H1 (cell line): ENCODE measurements around the gene ITGB7. TPM values are rescaled to one million over a fixed set of nuclear protein-coding genes. Genes with fewer than 3 reads are reported as not detected.

ENCODE experiments used
- CBX8 ChIP-seq: fragments of 300-800, 300-1000 bp; sonication (generic); IDR thresholded peaks from 2 replicates; pipeline ENCODE4 v1.7.1; 2016; ENCODE audit warnings: low read depth, low read length, borderline replicate concordance
- NANOG ChIP-seq: IDR thresholded peaks from 2 replicates; pipeline ENCODE4 v1.6.1; 2011; ENCODE audit warnings: low read length, low read depth, mild to moderate bottlenecking, inconsistent platforms; ENCODE audit not compliant: insufficient read depth, poor library complexity, severe bottlenecking
- polyA plus RNA-seq, 7 experiments: library from polyadenylated mRNA; depleted of rRNA in 3 of 7; stranded (reverse) in 5 of 7; unstranded in 2 of 7; fragments of >200 nt in 5 of 7; fragments of 200-250 nt in 2 of 7; gene quantifications; 1 replicate in 5 of 7; 2 replicates in 1 of 7; 4 replicates in 1 of 7; pipeline versions ENCODE4 v1.2.1 to v1.2.3, GENCODE V29; 2011 to 2013; ENCODE audit warnings: missing spikeins in 2 of 7, mixed read lengths in 2 of 7
- small RNA-seq: library from polyadenylated mRNA; stranded (forward); fragments of <200 nt; extraction: miRNeasy Mini kit (QIAGEN cat#:217004); gene quantifications from one replicate; pipeline ENCODE3, GENCODE V24; 2013; ENCODE audit not compliant: insufficient read depth
- total RNA-seq: library from RNA; stranded (reverse); fragmentation: NEBNext Ultra II Directional; extraction: Animal tissue kit (Norgen Biotek cat#: 25700); gene quantifications from 2 replicates; pipeline ENCODE4 v1.2.1, GENCODE V29; 2021
- TF ChIP-seq, protein P1 (sequence below): IDR thresholded peaks from 2 replicates; pipeline ENCODE4 v1.6.1; 2011; ENCODE audit warnings: low read length, improper control_type of control experiment

The ITGB7 gene
- total and polyA plus RNA-seq, 2 of the 8 experiments (the other 6 are each of a cell fraction or from before 2014, with no cell fraction given): 0.35 to 0.54 TPM

DNA sequence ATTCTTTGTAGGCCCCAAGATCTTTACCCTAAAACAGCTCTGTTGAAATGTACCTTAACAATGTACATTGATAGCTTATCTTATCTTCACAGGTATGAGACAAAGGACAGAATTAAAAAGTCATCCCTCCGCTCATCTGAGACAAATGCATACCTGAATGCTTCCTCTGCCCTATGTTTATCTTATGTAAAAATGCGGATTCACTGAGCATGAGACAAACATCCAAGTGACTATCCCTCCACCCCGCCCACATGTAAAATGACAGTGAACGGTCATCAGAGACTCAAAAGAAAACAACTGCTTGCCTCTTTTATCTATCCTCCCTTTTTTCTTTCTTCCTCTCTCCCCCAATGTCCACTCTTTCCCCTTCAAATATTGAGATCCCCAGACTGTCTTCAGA is 63.7 kb downstream of the ITGB7 start (continued):
- TF ChIP-seq, protein P1, sequence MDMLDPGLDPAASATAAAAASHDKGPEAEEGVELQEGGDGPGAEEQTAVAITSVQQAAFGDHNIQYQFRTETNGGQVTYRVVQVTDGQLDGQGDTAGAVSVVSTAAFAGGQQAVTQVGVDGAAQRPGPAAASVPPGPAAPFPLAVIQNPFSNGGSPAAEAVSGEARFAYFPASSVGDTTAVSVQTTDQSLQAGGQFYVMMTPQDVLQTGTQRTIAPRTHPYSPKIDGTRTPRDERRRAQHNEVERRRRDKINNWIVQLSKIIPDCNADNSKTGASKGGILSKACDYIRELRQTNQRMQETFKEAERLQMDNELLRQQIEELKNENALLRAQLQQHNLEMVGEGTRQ: no peak
- TF ChIP-seq NANOG (no peak), CBX8 (no peak)

Small RNA genes within 50 kb of the gene (small RNA-seq; reads per million reads assigned to genes)
- gene HIGD1AP1: not detected

Other genes with a start within 250 kb of the ITGB7 start
- 811 and 816 TPM in 2 replicates for gene EIF4B, start 200.8 kb downstream of the ITGB7 start, total RNA-seq
- 269 and 307 TPM in 2 replicates for gene EIF4B, start 200.8 kb downstream of the ITGB7 start, polyA plus RNA-seq (2011; rRNA removed)
- gene TNS2, start 157.2 kb downstream of the ITGB7 start, total RNA-seq: 4.7 and 5.8 TPM in 2 replicates
- 2.8 and 5.0 TPM in 2 replicates for gene TNS2, start 157.2 kb downstream of the ITGB7 start, polyA plus RNA-seq (2011; rRNA removed)
- gene SPRYD3, start 127.9 kb downstream of the ITGB7 start, total RNA-seq: 6.6 and 6.8 TPM in 2 replicates
- gene SPRYD3, start 127.9 kb downstream of the ITGB7 start, polyA plus RNA-seq (2011; rRNA removed): 8.0 and 10.4 TPM in 2 replicates
- gene IGFBP6, start 109.6 kb downstream of the ITGB7 start, total RNA-seq: 13.7 and 16.4 TPM in 2 replicates
- 14.7 and 25.3 TPM in 2 replicates for gene IGFBP6, start 109.6 kb downstream of the ITGB7 start, polyA plus RNA-seq (2011; rRNA removed)
- not detected in 2 replicates for gene SOAT2, start 103.8 kb downstream of the ITGB7 start, total RNA-seq
- gene SOAT2, start 103.8 kb downstream of the ITGB7 start, polyA plus RNA-seq (2011; rRNA removed): 0.08 and 0.13 TPM in 2 replicates
- 35.6 and 40.0 TPM in 2 replicates for gene ZNF740, start 26.5 kb downstream of the ITGB7 start, total RNA-seq
- gene ZNF740, start 26.5 kb downstream of the ITGB7 start, polyA plus RNA-seq (2011; rRNA removed): 7.6 and 8.2 TPM in 2 replicates
- 8.8 and 10.0 TPM in 2 replicates for gene CSAD, start 26.3 kb downstream of the ITGB7 start, total RNA-seq
- 11.3 and 15.4 TPM in 2 replicates for gene CSAD, start 26.3 kb downstream of the ITGB7 start, polyA plus RNA-seq (2011; rRNA removed)
- gene RARG, start 25.0 kb upstream of the ITGB7 start, total RNA-seq: 68.6 and 68.9 TPM in 2 replicates
- gene RARG, start 25.0 kb upstream of the ITGB7 start, polyA plus RNA-seq (2011; rRNA removed): 68.6 and 84.2 TPM in 2 replicates
- 47.0 and 52.7 TPM in 2 replicates for gene ESPL1, start 61.0 kb upstream of the ITGB7 start, total RNA-seq
- gene ESPL1, start 61.0 kb upstream of the ITGB7 start, polyA plus RNA-seq (2011; rRNA removed): 31.8 and 49.6 TPM in 2 replicates
- 265 and 290 TPM in 2 replicates for gene PFDN5, start 88.3 kb upstream of the ITGB7 start, total RNA-seq
- 339 and 630 TPM in 2 replicates for gene PFDN5, start 88.3 kb upstream of the ITGB7 start, polyA plus RNA-seq (2011; rRNA removed)
- gene MYG1, start 92.4 kb upstream of the ITGB7 start, total RNA-seq: 77.1 and 83.3 TPM in 2 replicates
- 104 and 117 TPM in 2 replicates for gene MYG1, start 92.4 kb upstream of the ITGB7 start, polyA plus RNA-seq (2011; rRNA removed)
- 66.1 and 68.2 TPM in 2 replicates for gene AAAS, start 114.4 kb upstream of the ITGB7 start, total RNA-seq
- gene AAAS, start 114.4 kb upstream of the ITGB7 start, polyA plus RNA-seq (2011; rRNA removed): 97.6 and 126 TPM in 2 replicates
- gene SP7, start 129.1 kb upstream of the ITGB7 start, total RNA-seq: 0.13 TPM in 1 of 2 replicates, not detected in the other
- gene SP7, start 129.1 kb upstream of the ITGB7 start, polyA plus RNA-seq (2011; rRNA removed): 0.12 and 0.27 TPM in 2 replicates
- gene SP1, start 172.9 kb upstream of the ITGB7 start, total RNA-seq: 75.2 and 79.1 TPM in 2 replicates
- 46.4 and 50.7 TPM in 2 replicates for gene SP1, start 172.9 kb upstream of the ITGB7 start, polyA plus RNA-seq (2011; rRNA removed)
- 0.34 and 0.35 TPM in 2 replicates for gene AMHR2, start 216.6 kb upstream of the ITGB7 start, total RNA-seq
- gene AMHR2, start 216.6 kb upstream of the ITGB7 start, polyA plus RNA-seq (2011; rRNA removed): 0.29 and 0.47 TPM in 2 replicates
- 164 and 185 TPM in 2 replicates for gene PRR13, start 234.5 kb upstream of the ITGB7 start, total RNA-seq
- 80.4 and 82.9 TPM in 2 replicates for gene PRR13, start 234.5 kb upstream of the ITGB7 start, polyA plus RNA-seq (2011; rRNA removed)
- 1,114 and 1,123 TPM in 2 replicates for gene PCBP2, start 244.9 kb upstream of the ITGB7 start, total RNA-seq
- gene PCBP2, start 244.9 kb upstream of the ITGB7 start, polyA plus RNA-seq (2011; rRNA removed): 470 and 473 TPM in 2 replicates